DOHH2 (cell line): ENCODE results near the gene APOO.

ENCODE experiments used
- CTCF ChIP-seq: fragments of 200-600 bp; sonication (generic); IDR thresholded peaks from one replicate; pipeline ENCODE4 v1.5.1; 2014; ENCODE audit warnings: antibody characterized with exemption, mild to moderate bottlenecking, low read depth, low read length; ENCODE audit not compliant: poor library complexity, severe bottlenecking
- EZH2phosphoT487 ChIP-seq: fragments of 200-600 bp; sonication (generic); IDR thresholded peaks from 2 replicates; pipeline ENCODE4 v1.6.1; 2017; ENCODE audit warnings: borderline replicate concordance, mild to moderate bottlenecking, antibody characterized with exemption, low read length, moderate library complexity, mixed read lengths

- TF ChIP-seq CTCF (no peak), EZH2phosphoT487 (no peak)
These were observed 50.4 kb downstream of the APOO start for GRCh38 chrX:23857363-23857762.
